IMR-90 (cell line): ENCODE measurements around the gene PRM3. TPM values are rescaled to one million over a fixed set of nuclear protein-coding genes. Genes with fewer than 3 reads are reported as not detected.
A peak's percentile ranks its signal among the peaks of the same experiment; 100 is the strongest.

Experiments used
- ATAC-seq: fragments of 200-7000 bp; cut with Tn5 transposase; 2 replicates; pipeline ENCODE4 v1.9.1; 2020; ENCODE audit warnings: low read depth, mild to moderate bottlenecking, moderate library complexity
- BruUV-seq: library from RNA; stranded (reverse); fragments of 400-500 nt; replicated peaks from 2 replicates; lab custom pipeline; 2021; lab: Mats Ljungman, UMichigan
- CTCF ChIA-PET: fragments of 300-600 bp; formaldehyde crosslinking; extraction: SDS; loops from one replicate; lab custom pipeline; 2021; ENCODE audit warnings: antibody characterized with exemption; lab: Yijun Ruan, JAX
- POLR2A ChIA-PET: fragments of 300-600 bp; sonication (Branson Sonifier 250); formaldehyde crosslinking; loops from one replicate; lab custom pipeline; 2022; ENCODE audit warnings: antibody characterized with exemption; ENCODE audit not compliant: unreplicated experiment; lab: Charles Lee
- DNase-seq: peaks from one replicate; pipeline ENCODE4 v3.0.0; 2013
- H2AFZ ChIP-seq: replicated peaks from 2 replicates; pipeline ENCODE3; 2013; ENCODE audit warnings: low read length, mild to moderate bottlenecking; ENCODE audit not compliant: poor library complexity
- H2AK5ac ChIP-seq: 2 replicates; pipeline ENCODE4 v1.6.1; 2013; ENCODE audit warnings: low read depth, low read length, inconsistent platforms
- H2AK9ac ChIP-seq: replicated peaks from 2 replicates; pipeline ENCODE3; 2013; ENCODE audit warnings: mild to moderate bottlenecking, low read depth, low read length, moderate library complexity; ENCODE audit not compliant: poor library complexity
- H2BK120ac ChIP-seq: 2 replicates; pipeline ENCODE4 v1.6.1; 2013; ENCODE audit warnings: low read depth, low read length, inconsistent platforms
- H2BK15ac ChIP-seq: 3 replicates; pipeline ENCODE4 v1.6.1; 2013; ENCODE audit warnings: low read depth, low read length, inconsistent platforms
- H2BK20ac ChIP-seq: 2 replicates; pipeline ENCODE4 v1.6.1; 2013; ENCODE audit warnings: low read depth, mild to moderate bottlenecking, inconsistent platforms, low read length, moderate library complexity
- H2BK5ac ChIP-seq: 2 replicates; pipeline ENCODE4 v1.6.1; 2013; ENCODE audit warnings: mild to moderate bottlenecking, low read depth, low read length, inconsistent platforms; ENCODE audit not compliant: poor library complexity, severe bottlenecking
- H3K14ac ChIP-seq: replicated peaks from 2 replicates; pipeline ENCODE4 v1.6.1; 2013; ENCODE audit warnings: low read depth, low read length, inconsistent platforms
- H3K18ac ChIP-seq: 2 replicates; pipeline ENCODE4 v1.6.1; 2013; ENCODE audit warnings: low read depth, low read length, control low read depth
- H3K23ac ChIP-seq: 2 replicates; pipeline ENCODE4 v1.6.1; 2013; ENCODE audit warnings: low read depth, low read length, inconsistent platforms
- H3K27ac ChIP-seq: 2 replicates; pipeline ENCODE4 v1.5.1; 2013; ENCODE audit warnings: mild to moderate bottlenecking, control low read depth, low read length; ENCODE audit not compliant: insufficient read depth
- H3K27me3 ChIP-seq: 2 replicates; pipeline ENCODE4 v1.6.1; 2013; ENCODE audit warnings: low read length; ENCODE audit not compliant: control insufficient read depth, insufficient read depth
- H3K36me3 ChIP-seq: 2 replicates; pipeline ENCODE4 v1.6.1; 2013; ENCODE audit warnings: low read length, mixed read lengths; ENCODE audit not compliant: control insufficient read depth, insufficient read depth
- H3K4ac ChIP-seq: 2 replicates; pipeline ENCODE4 v1.6.1; 2013; ENCODE audit warnings: low read depth, low read length, inconsistent platforms
- H3K4me1 ChIP-seq: 2 replicates; pipeline ENCODE4 v1.6.1; 2013; ENCODE audit warnings: low read length, mixed read lengths; ENCODE audit not compliant: control insufficient read depth, insufficient read depth
- H3K4me2 ChIP-seq: 2 replicates; pipeline ENCODE4 v1.6.1; 2013; ENCODE audit warnings: low read depth, mild to moderate bottlenecking, control low read depth, low read length, moderate library complexity
- H3K4me3 ChIP-seq: 2 replicates; pipeline ENCODE4 v1.5.1; 2013; ENCODE audit warnings: low read depth, mild to moderate bottlenecking, control low read depth, low read length, moderate library complexity; ENCODE audit not compliant: insufficient read depth
- H3K56ac ChIP-seq: 2 replicates; pipeline ENCODE4 v1.6.1; 2013; ENCODE audit warnings: low read length, inconsistent platforms; ENCODE audit not compliant: insufficient read depth; ENCODE audit errors: extremely low read depth
- H3K79me1 ChIP-seq, 2 experiments: 2 replicates each; pipeline ENCODE4 v1.6.1; 2013; ENCODE audit warnings: low read length in 2 of 2, inconsistent platforms in 1 of 2, low read depth in 1 of 2
- H3K9ac ChIP-seq: 2 replicates; pipeline ENCODE4 v1.6.1; 2013; ENCODE audit warnings: low read depth, low read length, control low read depth
- H3K9me1 ChIP-seq: 2 replicates; pipeline ENCODE4 v1.6.1; 2013; ENCODE audit warnings: low read length, inconsistent platforms; ENCODE audit not compliant: insufficient read depth
- H3K9me3 ChIP-seq: 2 replicates; pipeline ENCODE4 v1.6.1; 2013; ENCODE audit warnings: low read length; ENCODE audit not compliant: control insufficient read depth, insufficient read depth
- H4K20me1 ChIP-seq: 2 replicates; pipeline ENCODE4 v1.6.1; 2013; ENCODE audit warnings: low read length, inconsistent platforms; ENCODE audit not compliant: insufficient read depth
- H4K5ac ChIP-seq: 2 replicates; pipeline ENCODE4 v1.6.1; 2013; ENCODE audit warnings: mild to moderate bottlenecking, low read depth, low read length, control low read depth
- H4K8ac ChIP-seq, 2 experiments: 2 replicates each; pipeline ENCODE4 v1.6.1; 2013; ENCODE audit warnings: low read depth in 2 of 2, low read length in 2 of 2, control low read depth in 1 of 2, inconsistent platforms in 1 of 2
- H4K91ac ChIP-seq: 2 replicates; pipeline ENCODE4 v1.6.1; 2013; ENCODE audit warnings: low read depth, low read length, inconsistent platforms; ENCODE audit not compliant: insufficient read depth
- ELK1 ChIP-seq: fragments of 150-350 bp; IDR thresholded peaks from 2 replicates; pipeline ENCODE4 v1.6.1; 2016; ENCODE audit warnings: low read depth, mild to moderate bottlenecking, low read length, moderate library complexity, borderline replicate concordance
- MAZ ChIP-seq: IDR thresholded peaks from 2 replicates; pipeline ENCODE4 v1.6.1; 2012; ENCODE audit warnings: low read depth, mild to moderate bottlenecking, low read length, improper control_type of control experiment, moderate library complexity, borderline replicate concordance
- RAD21 ChIP-seq: IDR thresholded peaks from 2 replicates; pipeline ENCODE4 v1.6.1; 2012; ENCODE audit warnings: low read length, improper control_type of control experiment
- RFX5 ChIP-seq: IDR thresholded peaks from 2 replicates; pipeline ENCODE4 v1.8.0; 2012; ENCODE audit warnings: low read depth, mild to moderate bottlenecking, low read length, moderate library complexity
- WGBS, 2 experiments: methylation state at CpG; one replicate each; pipeline versions ENCODE4 v1.1.5 to v1.1.7; 2013; ENCODE audit warnings: missing lambda C conversion rate in 2 of 2; ENCODE audit not compliant: insufficient read length in 1 of 2; ENCODE audit errors: extremely low coverage in 2 of 2; 5-methylcytosine and 5-hydroxymethylcytosine counted together
- dilution Hi-C: fragments of 300-500 bp; cut with HindIII; formaldehyde crosslinking; loops from one replicate; pipeline ENCODE4 v1.14.3; 2018; ENCODE audit warnings: low sequenced_read_pairs; ENCODE audit not compliant: unreplicated experiment
- in situ Hi-C: fragments of 300-500 bp; cut with MboI; formaldehyde crosslinking; loops from 3 replicates; pipeline ENCODE4 v1.14.3; 2019; ENCODE audit warnings: low sequenced_read_pairs, inconsistent platforms, mixed read lengths
- intact Hi-C: fragments of 100-400 bp; cut with micrococcal nuclease; formaldehyde crosslinking; loops from 2 replicates; pipeline ENCODE4 v1.10.0; 2022
- polyA plus RNA-seq, 3 experiments: library from polyadenylated mRNA; depleted of rRNA; stranded (reverse); fragments of >200 nt; gene quantifications; 2 replicates each; pipeline ENCODE4 v1.2.3, GENCODE V29; 2012; ENCODE audit warnings: low replicate concordance in 1 of 3
- total RNA-seq: library from RNA; depleted of rRNA; stranded (reverse); fragments of >200 nt; gene quantifications from 2 replicates; pipeline ENCODE4 v1.2.3, GENCODE V29; 2012

Gene PRM3
- total and polyA plus RNA-seq, 2 of the 4 experiments (the other 2 are of a cell fraction): not detected

- Histone ChIP-seq H4K5ac (peak overlapping the region; percentile 54), H2AK9ac (peak overlapping the region; percentile 91), H3K9me1 (peaks cover 21% of the 10 kb centered on the region), H4K91ac (peak overlapping the region; percentile 88), H2BK20ac (peak overlapping the region; percentile 96), H3K4ac (peak overlapping the region; percentile 97), H4K20me1 (no peaks in the 10 kb centered on the region), H3K4me1 (peaks cover 24% of the 10 kb centered on the region), H2AFZ (peak overlapping the region; percentile 66), H3K27me3 (no peaks in the 10 kb centered on the region), H2BK15ac (peak overlapping the region; percentile 98; the same call in 2 of the 3 replicates), H2BK120ac (peak overlapping the region; percentile 99), H3K9ac (peak overlapping the region; percentile 19; the same call in 1 of the 2 replicates), H3K79me1 (peaks cover 0 to 5% of the 10 kb centered on the region in 2 experiments; a peak in 2 of 4 replicates), H3K27ac (peak overlapping the region; percentile 56; the same call in 1 of the 2 replicates), H3K36me3 (no peaks in the 10 kb centered on the region), H3K56ac (peak overlapping the region; percentile 62; the same call in 1 of the 2 replicates), H3K9me3 (no peaks in the 10 kb centered on the region), H2BK5ac (peak overlapping the region; percentile 55), H3K4me2 (peak overlapping the region; percentile 49), H3K23ac (peak overlapping the region; percentile 89; the same call in 1 of the 2 replicates), H4K8ac (peak overlapping the region; percentile 52 to 96; a peak in 3 of 4 replicates), H3K18ac (peak overlapping the region; percentile 62), H3K4me3 (no peak overlapping the region), H3K14ac (peak overlapping the region; percentile 70), H2AK5ac (peak overlapping the region; percentile 90)
- 93% methylated on average over 3 of the region's 9 CpGs; no CpG with 5 or more reads in 1 of the 2 experiments for WGBS, 2 experiments
- no peak for TF ChIP-seq ELK1
- no peak for TF ChIP-seq RFX5
- TF ChIP-seq MAZ: no peak
- no peak for TF ChIP-seq RAD21
- ChIA-PET CTCF (interaction anchor here (0.7 to 0.9 kb wide), 2 partner anchors 17 to 287 kb away, joined by 3 to 4 read pairs; no protein-coding TSS in a partner anchor), POLR2A (no interaction called here)
- ATAC-seq: no peak
- in situ Hi-C loops (no loop called here), dilution Hi-C loops (no loop called here), intact Hi-C loops (loop anchor here (2.0 kb wide), 1 partner anchor 15 kb away; no protein-coding TSS in a partner anchor)
- no peak for DNase-seq
- no TSS peak for BruUV-seq
These were observed 40.3 kb upstream of the PRM3 start for GRCh38 chr16:11313493-11314308.
